HG03575 (cell line): Measurements from ENCODE around the gene DENND2A.
A peak's percentile ranks its signal among the peaks of the same experiment; 100 is the strongest.
"Not testable (repeated sequence)": the region's sequence is repeated elsewhere in the genome, so short reads cannot be mapped to it uniquely, and the experiment has no call there.

ENCODE experiments used
- ATAC-seq: cut with Tn5 transposase; IDR thresholded peaks from one replicate; pipeline ENCODE4 v1.9.1; 2021; ENCODE audit not compliant: unreplicated experiment, insufficient number of reproducible peaks, low FRiP score; ENCODE audit errors: extremely low read depth

Gene DENND2A, protein sequence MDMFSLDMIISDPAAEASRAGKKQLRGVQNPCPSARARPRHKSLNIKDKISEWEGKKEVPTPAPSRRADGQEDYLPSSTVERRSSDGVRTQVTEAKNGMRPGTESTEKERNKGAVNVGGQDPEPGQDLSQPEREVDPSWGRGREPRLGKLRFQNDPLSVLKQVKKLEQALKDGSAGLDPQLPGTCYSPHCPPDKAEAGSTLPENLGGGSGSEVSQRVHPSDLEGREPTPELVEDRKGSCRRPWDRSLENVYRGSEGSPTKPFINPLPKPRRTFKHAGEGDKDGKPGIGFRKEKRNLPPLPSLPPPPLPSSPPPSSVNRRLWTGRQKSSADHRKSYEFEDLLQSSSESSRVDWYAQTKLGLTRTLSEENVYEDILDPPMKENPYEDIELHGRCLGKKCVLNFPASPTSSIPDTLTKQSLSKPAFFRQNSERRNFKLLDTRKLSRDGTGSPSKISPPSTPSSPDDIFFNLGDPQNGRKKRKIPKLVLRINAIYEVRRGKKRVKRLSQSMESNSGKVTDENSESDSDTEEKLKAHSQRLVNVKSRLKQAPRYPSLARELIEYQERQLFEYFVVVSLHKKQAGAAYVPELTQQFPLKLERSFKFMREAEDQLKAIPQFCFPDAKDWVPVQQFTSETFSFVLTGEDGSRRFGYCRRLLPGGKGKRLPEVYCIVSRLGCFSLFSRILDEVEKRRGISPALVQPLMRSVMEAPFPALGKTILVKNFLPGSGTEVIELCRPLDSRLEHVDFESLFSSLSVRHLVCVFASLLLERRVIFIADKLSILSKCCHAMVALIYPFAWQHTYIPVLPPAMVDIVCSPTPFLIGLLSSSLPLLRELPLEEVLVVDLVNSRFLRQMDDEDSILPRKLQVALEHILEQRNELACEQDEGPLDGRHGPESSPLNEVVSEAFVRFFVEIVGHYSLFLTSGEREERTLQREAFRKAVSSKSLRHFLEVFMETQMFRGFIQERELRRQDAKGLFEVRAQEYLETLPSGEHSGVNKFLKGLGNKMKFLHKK

GRCh38 chr7:140640727-140641523 lies at the start of gene DENND2A:
TSS of gene DENND2A (minus strand) at chr7:140640813. CDS start at chr7:140602397, 38,416 bp downstream.
- no peak for ATAC-seq

GRCh38 chr7:140689199-140690152 lies 48.9 kb upstream of the DENND2A start:
- ATAC-seq: no peak

GRCh38 chr7:140688341-140688740 lies 47.7 kb upstream of the DENND2A start:
- ATAC-seq: no peak

GRCh38 chr7:140686921-140687320 lies 46.3 kb upstream of the DENND2A start:
- no peak for ATAC-seq

- no peak for ATAC-seq
Measured at GRCh38 chr7:140685407-140686087, 44.9 kb upstream of the DENND2A start.

DNA sequence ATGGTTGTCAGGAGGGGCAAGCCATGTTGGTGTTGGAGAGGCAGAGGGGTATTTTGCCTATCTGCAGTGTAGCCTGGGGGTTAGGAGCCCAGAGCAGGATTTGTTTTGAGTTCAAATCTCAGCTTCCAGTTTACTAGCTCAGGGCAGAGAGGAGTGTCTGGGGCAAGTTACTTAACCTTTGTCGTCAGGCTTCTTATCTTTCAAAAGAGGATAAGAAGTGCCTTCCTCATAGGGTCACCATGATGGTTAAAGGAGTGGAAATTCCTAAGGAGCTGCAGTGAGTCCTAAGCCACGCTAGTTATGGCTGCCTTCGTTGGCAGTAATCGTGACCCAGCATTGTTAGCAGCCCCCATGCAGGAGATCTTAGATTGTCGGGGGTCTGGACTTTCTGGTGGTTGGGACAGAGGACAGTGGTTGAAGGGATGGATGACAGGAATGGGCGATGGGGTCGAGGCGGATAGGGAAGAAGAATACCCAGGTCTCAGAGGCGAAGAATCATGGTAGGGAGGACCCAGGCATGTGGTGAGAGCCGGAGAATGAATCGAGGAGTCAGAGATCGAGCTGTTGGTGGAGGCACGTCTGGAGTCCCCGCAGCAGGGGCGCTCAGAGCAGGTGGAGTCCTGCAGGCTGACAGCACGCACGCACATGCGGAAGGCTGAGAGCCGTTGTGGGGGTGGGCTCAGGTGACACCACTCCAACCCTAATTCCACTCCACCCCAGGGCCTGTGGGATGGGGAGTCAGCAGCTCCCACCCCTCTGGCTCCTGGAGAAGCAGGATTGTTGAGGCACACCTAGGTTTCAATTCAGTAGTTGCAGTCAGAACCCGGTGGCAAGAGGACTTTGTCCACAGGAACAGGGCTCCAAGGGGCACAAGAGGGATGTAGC lies 43.7 kb upstream of the DENND2A start:
- ATAC-seq: no peak

DNA sequence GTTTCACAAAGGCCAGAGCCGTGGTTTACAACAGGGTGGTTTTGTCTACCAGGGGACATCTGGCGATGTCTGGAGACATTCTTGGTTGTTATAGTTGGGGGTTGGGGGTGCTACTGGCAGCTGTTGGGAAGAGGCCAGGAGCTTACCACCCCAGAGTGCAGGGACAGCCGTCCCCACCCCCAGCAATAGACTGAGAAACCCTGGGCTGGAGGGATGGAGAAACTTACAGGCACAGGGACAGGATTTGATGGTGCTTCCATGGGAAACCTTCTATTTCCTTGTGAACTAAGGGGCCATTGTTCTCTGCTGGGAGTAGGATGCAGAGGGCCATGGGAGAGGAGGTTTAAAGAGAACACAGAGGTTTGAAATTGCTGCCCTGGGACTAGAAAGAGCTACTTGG lies 43.0 kb upstream of the DENND2A start:
- no peak for ATAC-seq

DNA sequence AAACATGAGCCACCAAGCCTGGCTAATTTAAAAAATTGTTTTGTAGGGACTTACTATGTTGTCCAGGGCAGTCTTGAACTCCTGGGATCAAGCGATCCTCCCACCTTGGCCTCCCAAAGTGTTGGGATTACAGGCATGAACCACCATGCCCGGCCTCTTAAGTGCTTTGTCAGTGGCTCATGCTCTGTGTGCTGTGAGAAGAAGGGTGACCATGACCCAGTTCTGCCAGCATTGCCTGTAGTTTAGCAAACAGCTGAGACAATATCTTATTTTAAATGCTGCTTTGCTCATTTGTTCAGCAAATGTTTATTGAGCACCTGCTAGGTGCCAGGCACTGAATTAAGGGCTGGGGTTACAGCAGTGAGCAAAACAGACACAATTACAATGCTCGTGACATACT lies 41.2 kb upstream of the DENND2A start:
- no peak for ATAC-seq

GRCh38 chr7:140680886-140681285 lies 40.3 kb upstream of the DENND2A start:
- no peak for ATAC-seq

DNA sequence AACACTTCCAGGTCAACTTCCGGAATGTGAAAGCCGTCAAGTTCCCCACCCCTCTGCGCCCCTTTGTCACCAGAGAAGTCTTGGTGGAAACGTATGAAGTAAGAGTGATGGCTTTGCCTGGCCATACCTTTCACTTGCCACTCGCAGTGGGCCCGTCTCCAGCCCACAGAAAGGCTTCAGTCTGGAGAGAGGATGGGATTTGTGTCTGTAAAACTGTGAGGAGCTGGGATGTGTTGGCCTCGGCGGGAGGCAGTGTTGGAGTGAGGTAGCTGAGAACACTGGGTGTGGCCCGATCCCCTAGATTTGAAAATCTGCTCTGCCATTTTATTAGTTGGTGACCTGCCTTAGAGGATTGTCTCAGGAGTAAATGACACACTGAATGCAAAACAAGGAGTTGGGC lies 38.6 kb upstream of the DENND2A start:
- ATAC-seq: no peak

DNA sequence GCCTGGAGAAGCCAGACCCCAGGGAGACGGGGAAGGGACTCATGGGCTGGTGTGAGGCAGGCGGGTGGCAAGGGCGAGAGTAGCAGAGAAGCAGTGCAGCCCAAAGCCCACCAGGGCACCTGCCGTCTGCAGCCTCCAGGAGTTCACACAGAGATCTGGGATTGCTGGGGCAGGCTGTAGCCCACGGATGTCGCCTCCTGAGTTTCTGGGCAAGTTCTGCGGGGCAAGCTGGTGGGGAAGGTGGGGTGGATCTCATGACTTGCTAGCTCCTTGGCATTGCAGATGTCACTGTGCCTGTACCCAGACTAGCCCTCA lies 38.2 kb upstream of the DENND2A start:
- no peak for ATAC-seq

DNA sequence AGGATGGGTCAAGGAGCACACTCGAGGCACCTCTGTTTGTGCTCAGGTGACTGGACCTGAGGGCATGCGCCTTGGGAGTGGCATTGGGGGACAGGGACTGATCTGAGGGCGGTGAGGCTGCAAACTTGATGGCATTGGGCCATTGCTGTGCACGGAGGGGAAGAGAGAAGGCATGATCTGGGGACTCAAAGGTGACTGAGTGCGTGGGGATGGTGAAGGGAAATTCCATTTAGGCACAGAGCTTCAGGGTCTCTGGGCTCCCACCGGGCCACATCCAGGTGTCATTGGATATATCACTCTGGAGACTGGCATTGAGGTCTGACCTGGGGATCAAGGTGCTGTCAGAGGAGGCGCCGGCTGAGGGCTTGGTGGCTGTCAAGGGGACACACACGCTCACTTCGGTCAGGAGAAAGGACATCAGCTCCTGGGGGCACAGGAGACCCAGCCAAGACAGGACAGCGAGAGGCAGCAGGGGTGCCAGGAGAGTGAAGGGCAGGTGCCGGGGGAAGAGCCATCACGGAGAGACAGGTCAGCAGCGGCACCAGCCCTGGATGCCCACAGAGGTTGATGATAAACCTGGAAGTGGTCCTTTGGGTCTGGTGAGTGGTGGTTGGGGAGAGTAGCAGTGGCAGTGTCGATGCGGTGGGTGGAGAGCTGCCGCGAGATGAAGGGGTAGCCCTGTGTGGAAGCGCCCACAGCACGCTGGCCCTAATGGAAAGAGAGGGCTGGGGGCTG lies 37.6 kb upstream of the DENND2A start:
- no peak for ATAC-seq

DNA sequence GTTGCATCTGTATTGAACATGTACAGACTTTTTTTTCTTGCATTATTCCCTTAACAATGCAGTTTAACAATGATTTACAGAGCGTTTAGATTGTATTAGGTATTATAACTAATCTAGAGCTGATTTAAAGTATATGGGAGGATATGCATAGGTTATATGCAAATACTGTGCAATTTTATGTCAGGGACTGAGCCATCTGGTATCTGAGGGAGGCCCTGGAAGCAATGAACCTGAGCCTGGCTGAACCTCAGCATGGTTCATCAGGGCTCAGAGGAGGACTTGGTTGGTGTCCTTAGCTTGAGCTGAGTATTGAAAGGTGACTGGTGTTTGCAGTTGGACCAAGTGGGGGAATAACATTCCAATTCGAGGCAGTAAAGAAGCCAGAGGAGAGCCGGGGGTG lies 36.9 kb upstream of the DENND2A start:
- ATAC-seq: no peak

DNA sequence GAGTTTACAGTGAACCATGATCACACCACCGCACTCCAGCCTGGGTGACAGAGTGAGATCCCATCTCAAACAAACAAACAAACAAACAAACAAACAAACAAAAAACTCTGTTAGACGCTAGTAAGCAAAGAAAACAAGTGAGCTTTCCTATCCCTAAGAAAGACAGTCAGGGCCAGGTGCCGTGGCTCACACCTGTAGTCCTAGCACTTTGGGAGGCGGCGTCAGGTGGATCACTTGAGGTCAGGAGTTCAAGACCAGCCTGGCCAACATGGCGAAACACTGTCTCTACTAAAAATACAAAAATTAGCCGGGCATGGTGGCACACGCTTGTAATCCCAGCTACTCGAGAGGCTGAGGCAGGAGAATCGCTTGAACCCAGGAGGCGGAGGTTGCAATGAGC lies 36.3 kb upstream of the DENND2A start:
- not testable (repeated sequence) for ATAC-seq

- peak; percentile 49 for ATAC-seq
Measured at GRCh38 chr7:140676306-140676705, 35.7 kb upstream of the DENND2A start.

GRCh38 chr7:140675726-140676125 lies 35.1 kb upstream of the DENND2A start:
- no peak for ATAC-seq
